Loucy (cell line): ENCODE results near the gene XRCC4.

Experiments used
- EZH2phosphoT487 ChIP-seq: fragments of 200-600 bp; IDR thresholded peaks from 2 replicates; pipeline ENCODE4 v1.6.1; 2018; ENCODE audit warnings: antibody characterized with exemption, mild to moderate bottlenecking, moderate library complexity, borderline replicate concordance
- TF ChIP-seq, protein P1 (sequence below): fragments of 200-600 bp; sonication (generic); conservative IDR thresholded peaks from 2 replicates; pipeline ENCODE4 v1.5.1; 2014; ENCODE audit warnings: mild to moderate bottlenecking, antibody characterized with exemption, low read length

DNA sequence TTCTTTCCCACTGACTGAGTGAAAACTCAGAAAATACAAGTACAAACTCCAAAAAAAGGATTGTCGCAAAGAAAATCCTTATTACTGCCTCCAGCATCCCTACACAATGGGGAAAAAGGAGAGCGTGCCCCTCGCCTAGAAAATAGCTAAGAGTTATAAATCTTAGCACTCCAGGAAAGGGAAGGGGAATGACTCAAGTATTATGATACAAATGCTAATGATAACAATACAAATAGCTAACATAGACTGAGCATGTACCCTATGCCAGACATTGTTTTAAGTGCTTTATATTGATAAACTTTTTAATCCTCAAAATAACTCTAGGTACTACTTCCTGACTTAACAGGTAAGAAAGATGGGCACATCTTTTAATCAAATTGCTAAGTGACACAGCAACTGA, 323.4 kb downstream of the XRCC4 start:
- TF ChIP-seq, protein P1, sequence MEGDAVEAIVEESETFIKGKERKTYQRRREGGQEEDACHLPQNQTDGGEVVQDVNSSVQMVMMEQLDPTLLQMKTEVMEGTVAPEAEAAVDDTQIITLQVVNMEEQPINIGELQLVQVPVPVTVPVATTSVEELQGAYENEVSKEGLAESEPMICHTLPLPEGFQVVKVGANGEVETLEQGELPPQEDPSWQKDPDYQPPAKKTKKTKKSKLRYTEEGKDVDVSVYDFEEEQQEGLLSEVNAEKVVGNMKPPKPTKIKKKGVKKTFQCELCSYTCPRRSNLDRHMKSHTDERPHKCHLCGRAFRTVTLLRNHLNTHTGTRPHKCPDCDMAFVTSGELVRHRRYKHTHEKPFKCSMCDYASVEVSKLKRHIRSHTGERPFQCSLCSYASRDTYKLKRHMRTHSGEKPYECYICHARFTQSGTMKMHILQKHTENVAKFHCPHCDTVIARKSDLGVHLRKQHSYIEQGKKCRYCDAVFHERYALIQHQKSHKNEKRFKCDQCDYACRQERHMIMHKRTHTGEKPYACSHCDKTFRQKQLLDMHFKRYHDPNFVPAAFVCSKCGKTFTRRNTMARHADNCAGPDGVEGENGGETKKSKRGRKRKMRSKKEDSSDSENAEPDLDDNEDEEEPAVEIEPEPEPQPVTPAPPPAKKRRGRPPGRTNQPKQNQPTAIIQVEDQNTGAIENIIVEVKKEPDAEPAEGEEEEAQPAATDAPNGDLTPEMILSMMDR: no peak
- TF ChIP-seq EZH2phosphoT487: no peak
